OCI-LY7 (cell line): Measurements from ENCODE around the gene CNTN4. TPM values are rescaled to one million over a fixed set of nuclear protein-coding genes. Genes with fewer than 3 reads are reported as not detected.

ENCODE experiments used
- BruUV-seq: library from RNA; stranded (reverse); fragments of 400-500 nt; replicated peaks from 2 replicates; lab custom pipeline; 2021; lab: Mats Ljungman, UMichigan
- CTCF ChIA-PET: fragments of 300-600 bp; sonication (Branson Sonifier 250); formaldehyde crosslinking; loops from one replicate; lab custom pipeline; 2022; ENCODE audit warnings: antibody characterized with exemption; ENCODE audit not compliant: unreplicated experiment; lab: Charles Lee
- POLR2A ChIA-PET: fragments of 300-600 bp; sonication (Branson Sonifier 250); formaldehyde crosslinking; loops from one replicate; lab custom pipeline; 2022; ENCODE audit warnings: antibody characterized with exemption; lab: Charles Lee
- DNase-seq: peaks from one replicate; pipeline ENCODE4 v3.0.0-alpha.2; 2015; ENCODE audit warnings: low spot score
- H2AFZ ChIP-seq: fragments of 200-600 bp; sonication (generic), shearing (Covaris generic); 2 replicates; pipeline ENCODE4 v1.6.1; 2014; ENCODE audit warnings: mild to moderate bottlenecking, antibody characterized with exemption, low read length, moderate library complexity
- H3K27ac ChIP-seq: fragments of 200-600 bp; sonication (generic); 2 replicates; pipeline ENCODE4 v1.5.1; 2014; ENCODE audit warnings: mixed run types, low read depth, mild to moderate bottlenecking, moderate library complexity, low read length, inconsistent platforms; ENCODE audit not compliant: poor library complexity, severe bottlenecking
- H3K36me3 ChIP-seq: fragments of 200-600 bp; sonication (generic); 2 replicates; pipeline ENCODE4 v1.6.1; 2014; ENCODE audit warnings: mild to moderate bottlenecking, antibody characterized with exemption, low read length, moderate library complexity, mixed read lengths; ENCODE audit not compliant: insufficient read depth
- H3K4me1 ChIP-seq: fragments of 200-600 bp; sonication (generic); 2 replicates; pipeline ENCODE4 v1.5.1; 2014; ENCODE audit warnings: mild to moderate bottlenecking, low read length; ENCODE audit not compliant: insufficient read depth, poor library complexity, severe bottlenecking
- H3K4me2 ChIP-seq: fragments of 200-600 bp; sonication (generic); 2 replicates; pipeline ENCODE4 v1.6.1; 2014; ENCODE audit warnings: mild to moderate bottlenecking, low read length
- H3K4me3 ChIP-seq: fragments of 200-600 bp; sonication (generic); 2 replicates; pipeline ENCODE4 v1.5.1; 2014; ENCODE audit warnings: mild to moderate bottlenecking, low read depth, low read length; ENCODE audit not compliant: poor library complexity, severe bottlenecking
- H3K79me2 ChIP-seq: fragments of 200-600 bp; sonication (generic); 2 replicates; pipeline ENCODE4 v1.6.1; 2016; ENCODE audit warnings: low read depth, mild to moderate bottlenecking, low read length, moderate library complexity, mixed read lengths; ENCODE audit not compliant: insufficient read depth
- H3K9me2 ChIP-seq: fragments of 200-600 bp; sonication (generic); 2 replicates; pipeline ENCODE4 v1.6.1; 2016; ENCODE audit warnings: mild to moderate bottlenecking, low read length, mixed read lengths; ENCODE audit not compliant: insufficient read depth
- H3K9me3 ChIP-seq: fragments of 200-600 bp; sonication (generic); 2 replicates; pipeline ENCODE4 v1.6.1; 2014; ENCODE audit warnings: mild to moderate bottlenecking, mixed run types, low read length, mixed read lengths
- H4K20me1 ChIP-seq: fragments of 200-600 bp; sonication (generic); 2 replicates; pipeline ENCODE4 v1.6.1; 2014; ENCODE audit warnings: mild to moderate bottlenecking, antibody characterized with exemption, low read length, moderate library complexity, mixed read lengths; ENCODE audit not compliant: insufficient read depth
- CTCF ChIP-seq: fragments of 200-600 bp; sonication (generic); conservative IDR thresholded peaks from 2 replicates; pipeline ENCODE4 v1.5.1; 2014; ENCODE audit warnings: mild to moderate bottlenecking, antibody characterized with exemption, low read length, moderate library complexity, mixed read lengths
- EZH2phosphoT487 ChIP-seq: fragments of 200-600 bp; sonication (generic); IDR thresholded peaks from 2 replicates; pipeline ENCODE4 v1.6.1; 2018; ENCODE audit warnings: low read depth, borderline replicate concordance, mild to moderate bottlenecking, mixed run types, antibody characterized with exemption, low read length, moderate library complexity, mixed read lengths
- intact Hi-C: fragments of 100-400 bp; cut with micrococcal nuclease; formaldehyde crosslinking; loops from one replicate; pipeline ENCODE4 v1.10.0; 2022; ENCODE audit not compliant: unreplicated experiment
- total RNA-seq, 2 experiments: library from RNA; depleted of rRNA in 1 of 2; stranded (reverse); fragments of >200 nt in 1 of 2; shearing (Covaris generic) in 1 of 2; gene quantifications; 2 replicates each; pipeline ENCODE4 v1.2.3, GENCODE V29; 2014 to 2022

Gene CNTN4
- total RNA-seq, 2 experiments from 2014 or later, result not detected

- BruUV-seq, result no TSS peak
- no peaks in the 10 kb centered on the region for H3K4me1 ChIP-seq
- H3K27ac ChIP-seq, result no peak overlapping the region
- H2AFZ ChIP-seq, result no peak overlapping the region
- no peak for DNase-seq
- ChIA-PET CTCF (no interaction called here), POLR2A (no interaction called here)
- H3K36me3 ChIP-seq, result no peaks in the 10 kb centered on the region
- intact Hi-C loops, result no loop called here
- H4K20me1 ChIP-seq, result no peaks in the 10 kb centered on the region
- H3K9me2 ChIP-seq, result no peaks in the 10 kb centered on the region
- no peaks in the 10 kb centered on the region for H3K9me3 ChIP-seq
- no peak overlapping the region for H3K4me3 ChIP-seq
- no peaks in the 10 kb centered on the region for H3K79me2 ChIP-seq
- H3K4me2 ChIP-seq, result no peak overlapping the region
- no peak for TF ChIP-seq EZH2phosphoT487
- no peak for TF ChIP-seq CTCF
Observed at GRCh38 chr3:2889736-2890135, 791.1 kb downstream of the CNTN4 start.

- Histone ChIP-seq H3K27ac (no peak overlapping the region), H3K36me3 (no peaks in the 10 kb centered on the region), H3K79me2 (no peaks in the 10 kb centered on the region), H2AFZ (no peak overlapping the region), H4K20me1 (no peaks in the 10 kb centered on the region), H3K4me1 (no peaks in the 10 kb centered on the region), H3K4me2 (no peak overlapping the region), H3K4me3 (no peak overlapping the region), H3K9me2 (no peaks in the 10 kb centered on the region), H3K9me3 (no peaks in the 10 kb centered on the region)
- ChIA-PET POLR2A (no interaction called here), CTCF (no interaction called here)
- BruUV-seq, result no TSS peak
- TF ChIP-seq CTCF (no peak), EZH2phosphoT487 (no peak)
- no peak for DNase-seq
- intact Hi-C loops, result no loop called here
Observed at GRCh38 chr3:2896308-2896939, 797.8 kb downstream of the CNTN4 start.

GRCh38 chr3:2897821-2898220 lies 799.2 kb downstream of the CNTN4 start:
- Histone ChIP-seq H3K27ac (no peak overlapping the region), H3K4me2 (no peak overlapping the region), H3K79me2 (no peaks in the 10 kb centered on the region), H4K20me1 (no peaks in the 10 kb centered on the region), H3K36me3 (no peaks in the 10 kb centered on the region), H2AFZ (no peak overlapping the region), H3K4me1 (no peaks in the 10 kb centered on the region), H3K9me2 (no peaks in the 10 kb centered on the region), H3K4me3 (no peak overlapping the region), H3K9me3 (no peaks in the 10 kb centered on the region)
- DNase-seq, result no peak
- TF ChIP-seq EZH2phosphoT487, result no peak
- no peak for TF ChIP-seq CTCF
- CTCF ChIA-PET, result no interaction called here
- POLR2A ChIA-PET, result no interaction called here
- no TSS peak for BruUV-seq
- intact Hi-C loops, result no loop called here
